OCI-LY1 (cell line): ENCODE results near the gene HDAC9.

ENCODE experiments used
- CTCF ChIP-seq: fragments of 200-600 bp; sonication (generic), shearing (Covaris generic); IDR thresholded peaks from 2 replicates; pipeline ENCODE4 v1.5.1; 2017; ENCODE audit warnings: mild to moderate bottlenecking, antibody characterized with exemption, low read length, moderate library complexity, mixed read lengths
- EZH2 ChIP-seq: fragments of 200-600 bp; sonication (generic), shearing (Covaris generic); IDR thresholded peaks from 2 replicates; pipeline ENCODE4 v1.8.0; 2017; ENCODE audit warnings: borderline replicate concordance, mixed run types, mild to moderate bottlenecking, antibody characterized with exemption, low read length, moderate library complexity, mixed read lengths

- no peak for TF ChIP-seq EZH2
- no peak for TF ChIP-seq CTCF
Observed at GRCh38 chr7:18655506-18655905, 160.0 kb downstream of the HDAC9 start.
